GM12864 (cell line): ENCODE measurements around the gene MOGAT3.

Experiments used
- DNase-seq: peaks from one replicate; pipeline ENCODE4 v3.0.0-alpha.2; 2011; ENCODE audit warnings: low read depth
- H3K4me3 ChIP-seq: 2 replicates; pipeline ENCODE4 v1.5.1; 2011; ENCODE audit warnings: mild to moderate bottlenecking, low read depth, low read length, control low read depth
- CTCF ChIP-seq: IDR thresholded peaks from 2 replicates; pipeline ENCODE4 v1.5.1; 2011; ENCODE audit warnings: low read depth, mild to moderate bottlenecking, moderate library complexity, low read length, control low read depth, inconsistent platforms; ENCODE audit errors: missing control alignments

The MOGAT3 gene

GRCh38 chr7:101241443-101242349 is 40.9 kb upstream of the MOGAT3 start:
- no peak for TF ChIP-seq CTCF
- no peak overlapping the region for H3K4me3 ChIP-seq
- DNase-seq = no peak

- TF ChIP-seq CTCF = no peak
- no peak for DNase-seq
Measured at GRCh38 chr7:101241015-101241363, 40.2 kb upstream of the MOGAT3 start.

GRCh38 chr7:101240226-101241014 is 39.6 kb upstream of the MOGAT3 start:
- no peak overlapping the region for H3K4me3 ChIP-seq
- no peak for TF ChIP-seq CTCF
- DNase-seq = no peak

More at GRCh38 chr7:101241015-101241363, 40.2 kb upstream of the MOGAT3 start:
- no peak overlapping the region for H3K4me3 ChIP-seq

- H3K4me3 ChIP-seq = no peak overlapping the region
- no peak for DNase-seq
- no peak for TF ChIP-seq CTCF
Measured at GRCh38 chr7:101239951-101240220, 39.0 kb upstream of the MOGAT3 start.

GRCh38 chr7:101239191-101239950 is 38.5 kb upstream of the MOGAT3 start:
- TF ChIP-seq CTCF = no peak
- DNase-seq = no peak
- no peak overlapping the region for H3K4me3 ChIP-seq

GRCh38 chr7:101238226-101239182 is 37.7 kb upstream of the MOGAT3 start:
- DNase-seq = no peak
- H3K4me3 ChIP-seq = no peak overlapping the region
- no peak for TF ChIP-seq CTCF
